ENCODE measurements around the gene TGM2. TPM values are rescaled to one million over a fixed set of nuclear protein-coding genes. Genes with fewer than 3 reads are reported as not detected.

The TGM2 gene
- total RNA-seq, 1 donor from 2014 or later = 17.7 TPM

DNA sequence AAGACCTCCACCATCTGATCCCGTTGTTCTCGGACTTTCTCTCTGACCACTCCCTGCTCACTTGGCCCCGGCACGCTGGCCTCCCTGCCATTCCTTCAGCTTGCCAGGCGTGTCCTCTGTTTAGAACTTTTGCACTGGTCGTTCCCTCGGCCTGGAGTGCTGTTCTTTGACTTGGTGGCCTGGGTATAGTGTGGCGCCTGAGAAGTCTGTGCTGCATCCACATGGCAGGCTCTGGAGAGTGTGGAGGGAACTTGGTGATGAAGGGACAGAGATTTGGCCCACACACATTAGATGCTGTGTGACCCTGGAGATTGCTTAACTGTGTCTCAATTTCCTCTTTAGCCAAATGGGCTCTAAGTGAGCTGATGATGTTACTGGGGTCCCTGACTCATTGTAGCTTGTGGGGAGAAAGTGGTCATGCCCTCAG, 13.0 kb upstream of the TGM2 start:
- no peak overlapping the region for H3K4me3 Mint-ChIP-seq (ENCODE audit: unreplicated experiment)

DNA sequence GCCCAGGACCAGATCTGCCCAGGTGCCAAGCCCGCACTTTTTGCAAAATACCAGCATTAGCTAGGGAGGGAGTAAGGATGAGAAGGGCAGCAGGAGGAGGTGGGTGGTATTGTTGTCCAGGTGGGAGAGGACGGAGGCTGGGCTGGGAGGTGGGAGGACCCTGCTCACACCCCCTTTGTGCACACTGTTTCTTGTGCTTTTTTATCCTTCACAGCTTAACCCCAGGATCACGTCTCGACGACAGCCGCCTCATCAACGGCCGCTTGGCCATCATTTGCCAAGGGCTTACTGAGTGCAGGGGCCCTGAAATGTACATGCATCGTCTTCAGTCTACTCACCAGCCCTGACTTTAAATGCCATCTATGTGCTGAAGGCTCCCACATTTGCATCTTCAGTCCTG, 12.1 kb upstream of the TGM2 start:
- no peaks in the 10 kb centered on the region for H3K27me3 Mint-ChIP-seq (ENCODE audit: low read depth)
- TF ChIP-seq, protein P1, sequence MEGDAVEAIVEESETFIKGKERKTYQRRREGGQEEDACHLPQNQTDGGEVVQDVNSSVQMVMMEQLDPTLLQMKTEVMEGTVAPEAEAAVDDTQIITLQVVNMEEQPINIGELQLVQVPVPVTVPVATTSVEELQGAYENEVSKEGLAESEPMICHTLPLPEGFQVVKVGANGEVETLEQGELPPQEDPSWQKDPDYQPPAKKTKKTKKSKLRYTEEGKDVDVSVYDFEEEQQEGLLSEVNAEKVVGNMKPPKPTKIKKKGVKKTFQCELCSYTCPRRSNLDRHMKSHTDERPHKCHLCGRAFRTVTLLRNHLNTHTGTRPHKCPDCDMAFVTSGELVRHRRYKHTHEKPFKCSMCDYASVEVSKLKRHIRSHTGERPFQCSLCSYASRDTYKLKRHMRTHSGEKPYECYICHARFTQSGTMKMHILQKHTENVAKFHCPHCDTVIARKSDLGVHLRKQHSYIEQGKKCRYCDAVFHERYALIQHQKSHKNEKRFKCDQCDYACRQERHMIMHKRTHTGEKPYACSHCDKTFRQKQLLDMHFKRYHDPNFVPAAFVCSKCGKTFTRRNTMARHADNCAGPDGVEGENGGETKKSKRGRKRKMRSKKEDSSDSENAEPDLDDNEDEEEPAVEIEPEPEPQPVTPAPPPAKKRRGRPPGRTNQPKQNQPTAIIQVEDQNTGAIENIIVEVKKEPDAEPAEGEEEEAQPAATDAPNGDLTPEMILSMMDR (IDR thresholded peaks at IDR 0.05) = no peak
- H3K4me3 Mint-ChIP-seq (ENCODE audit: unreplicated experiment) = no peak overlapping the region
- H3K36me3 Mint-ChIP-seq (ENCODE audit: low read depth) = no peaks in the 10 kb centered on the region
- H3K9me3 Mint-ChIP-seq (ENCODE audit: low read depth) = peaks cover 2% of the 10 kb centered on the region
- H3K4me1 Mint-ChIP-seq (ENCODE audit: low read depth) = peaks cover 50% of the 10 kb centered on the region
- no peak for DNase-seq (ENCODE audit: low spot score)
- no peak overlapping the region for H3K27ac Mint-ChIP-seq (ENCODE audit: unreplicated experiment)

More for the DNA sequence above, 13.0 kb upstream of the TGM2 start:
- peaks cover 5% of the 10 kb centered on the region for H3K9me3 Mint-ChIP-seq (ENCODE audit: low read depth)
- DNase-seq (ENCODE audit: low spot score) = no peak
- H3K4me1 Mint-ChIP-seq (ENCODE audit: low read depth) = peaks cover 43% of the 10 kb centered on the region
- H3K27me3 Mint-ChIP-seq (ENCODE audit: low read depth) = no peaks in the 10 kb centered on the region
- TF ChIP-seq, protein P1 (IDR thresholded peaks at IDR 0.05) = no peak
- no peaks in the 10 kb centered on the region for H3K36me3 Mint-ChIP-seq (ENCODE audit: low read depth)
- H3K27ac Mint-ChIP-seq (ENCODE audit: unreplicated experiment) = no peak overlapping the region

DNA sequence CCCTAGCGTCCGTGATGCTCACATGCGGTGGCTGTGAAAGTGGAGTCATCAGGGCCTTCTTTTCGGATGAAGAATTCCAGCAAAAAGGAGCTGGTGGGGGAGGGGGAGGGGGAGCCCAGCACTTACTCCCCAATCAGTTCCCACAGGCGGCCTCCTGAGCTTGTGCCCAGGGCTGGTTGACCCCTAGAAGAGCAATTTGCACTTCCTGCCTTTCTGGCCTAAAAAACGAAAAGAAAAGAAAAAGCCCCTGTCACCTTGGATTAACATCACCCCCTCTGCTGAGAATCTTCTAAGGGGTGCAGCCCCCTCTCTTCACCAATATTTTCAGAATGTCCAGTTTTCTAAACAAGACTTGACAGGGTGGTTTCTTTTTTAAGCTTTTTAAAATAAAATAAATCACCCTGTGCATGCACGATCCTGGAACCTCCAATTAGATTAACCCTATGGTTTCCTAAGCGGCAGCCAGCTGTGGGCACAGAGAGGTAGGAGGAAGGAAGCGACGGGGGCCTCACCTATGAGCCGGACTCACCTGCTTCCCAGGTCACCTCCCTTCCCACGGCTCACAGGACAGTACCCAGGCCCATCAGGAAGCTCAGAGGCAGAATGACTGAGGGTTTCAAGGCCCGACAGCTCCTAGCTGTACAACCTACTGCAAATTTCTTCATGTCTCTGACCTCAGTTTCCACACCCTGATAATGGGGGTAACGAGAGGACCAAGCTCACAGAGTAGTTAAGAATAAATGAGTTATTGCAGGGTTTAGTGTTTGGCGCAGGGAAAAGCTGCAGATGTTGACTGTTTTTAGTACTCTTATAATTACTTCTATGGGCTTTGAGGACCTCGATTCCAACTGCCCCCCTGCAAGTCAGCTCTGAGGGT, 10.5 kb upstream of the TGM2 start:
- TF ChIP-seq, protein P1 (IDR thresholded peaks at IDR 0.05) = peak; percentile 15
- Mint-ChIP-seq H3K27ac (ENCODE audit: unreplicated experiment) (no peak overlapping the region), H3K4me1 (ENCODE audit: low read depth) (peaks cover 50% of the 10 kb centered on the region), H3K9me3 (ENCODE audit: low read depth) (no peaks in the 10 kb centered on the region), H3K36me3 (ENCODE audit: low read depth) (no peaks in the 10 kb centered on the region), H3K4me3 (ENCODE audit: unreplicated experiment) (no peak overlapping the region), H3K27me3 (ENCODE audit: low read depth) (no peaks in the 10 kb centered on the region)
- no peak for DNase-seq (ENCODE audit: low spot score)

GRCh38 chr20:38173237-38174156, 8.4 kb upstream of the TGM2 start:
- no peak for DNase-seq (ENCODE audit: low spot score)
- no peaks in the 10 kb centered on the region for H3K9me3 Mint-ChIP-seq (ENCODE audit: low read depth)
- H3K36me3 Mint-ChIP-seq (ENCODE audit: low read depth) = no peaks in the 10 kb centered on the region
- TF ChIP-seq, protein P1 (IDR thresholded peaks at IDR 0.05) = peak; percentile 60
- H3K27me3 Mint-ChIP-seq (ENCODE audit: low read depth) = no peaks in the 10 kb centered on the region
- H3K4me1 Mint-ChIP-seq (ENCODE audit: low read depth) = peaks cover 48% of the 10 kb centered on the region
- H3K4me3 Mint-ChIP-seq (ENCODE audit: unreplicated experiment) = no peak overlapping the region
- peak overlapping the region; percentile 85 for H3K27ac Mint-ChIP-seq (ENCODE audit: unreplicated experiment)

GRCh38 chr20:38172408-38172807, 7.3 kb upstream of the TGM2 start:
- DNase-seq (ENCODE audit: low spot score) = no peak
- no peaks in the 10 kb centered on the region for H3K9me3 Mint-ChIP-seq (ENCODE audit: low read depth)
- H3K27me3 Mint-ChIP-seq (ENCODE audit: low read depth) = no peaks in the 10 kb centered on the region
- H3K27ac Mint-ChIP-seq (ENCODE audit: unreplicated experiment) = peak overlapping the region; percentile 85
- no peaks in the 10 kb centered on the region for H3K36me3 Mint-ChIP-seq (ENCODE audit: low read depth)
- H3K4me1 Mint-ChIP-seq (ENCODE audit: low read depth) = peaks cover 59% of the 10 kb centered on the region
- no peak overlapping the region for H3K4me3 Mint-ChIP-seq (ENCODE audit: unreplicated experiment)
- TF ChIP-seq, protein P1 (IDR thresholded peaks at IDR 0.05) = peak; percentile 78
